Activated CD8-positive, alpha-beta memory T cell treated with anti-CD3 and anti-CD28 coated beads for 4 hours (primary cell): Measurements from ENCODE around the gene GPRIN3.
"Not testable (repeated sequence)": the region's sequence is repeated elsewhere in the genome, so short reads cannot be mapped to it uniquely, and the experiment has no call there.

Source experiments
- DNase-seq, 2 donors: peaks; one replicate each; pipeline ENCODE4 v3.0.0-alpha.2; 2020; ENCODE audit warnings: low read depth in 2 of 2

The GPRIN3 gene

GRCh38 chr4:89216866-89217265 lies 90.7 kb downstream of the GPRIN3 start:
- no peak for DNase-seq

- DNase-seq = no peak
These were observed 91.2 kb downstream of the GPRIN3 start for GRCh38 chr4:89216422-89216821.

- DNase-seq = no peak
These were observed 91.9 kb downstream of the GPRIN3 start for GRCh38 chr4:89215736-89216135.

GRCh38 chr4:89214308-89214707 lies 93.3 kb downstream of the GPRIN3 start:
- DNase-seq = no peak

GRCh38 chr4:89213382-89213701 lies 94.3 kb downstream of the GPRIN3 start:
- DNase-seq = no peak

- no peak for DNase-seq
These were observed 94.8 kb downstream of the GPRIN3 start for GRCh38 chr4:89212666-89213381.

- no peak for DNase-seq
These were observed 103.0 kb downstream of the GPRIN3 start for GRCh38 chr4:89204624-89205023.

GRCh38 chr4:89203902-89204301 lies 103.7 kb downstream of the GPRIN3 start:
- DNase-seq = no peak

- DNase-seq = not testable (repeated sequence)
These were observed 108.2 kb downstream of the GPRIN3 start for GRCh38 chr4:89199394-89199793.

- no peak for DNase-seq
These were observed 109.7 kb downstream of the GPRIN3 start for GRCh38 chr4:89197920-89198319.

GRCh38 chr4:89196745-89197144 lies 110.9 kb downstream of the GPRIN3 start:
- no peak for DNase-seq

GRCh38 chr4:89196056-89196674 lies 111.4 kb downstream of the GPRIN3 start:
- no peak for DNase-seq

GRCh38 chr4:89193843-89194242 lies 113.8 kb downstream of the GPRIN3 start:
- DNase-seq = no peak
